GM18526 (cell line): ENCODE results near the gene GRIK2.

ENCODE experiments used
- POLR2A ChIP-seq: IDR thresholded peaks from 3 replicates; pipeline ENCODE4 v1.6.1; 2011; ENCODE audit not compliant: insufficient read length; ENCODE audit errors: extremely low read depth

The GRIK2 gene

GRCh38 chr6:101605426-101605825, 211.9 kb downstream of the GRIK2 start:
- TF ChIP-seq POLR2A = no peak

GRCh38 chr6:101605874-101606273, 212.4 kb downstream of the GRIK2 start:
- TF ChIP-seq POLR2A = no peak

- TF ChIP-seq POLR2A = no peak
Observed at GRCh38 chr6:101607111-101607690, 213.7 kb downstream of the GRIK2 start.

- TF ChIP-seq POLR2A = no peak
Observed at GRCh38 chr6:101608703-101609102, 215.2 kb downstream of the GRIK2 start.

GRCh38 chr6:101613556-101613955, 220.0 kb downstream of the GRIK2 start:
- no peak for TF ChIP-seq POLR2A

- TF ChIP-seq POLR2A = no peak
Observed at GRCh38 chr6:101614774-101615173, 221.3 kb downstream of the GRIK2 start.

GRCh38 chr6:101626269-101626668, 232.8 kb downstream of the GRIK2 start:
- TF ChIP-seq POLR2A = no peak

GRCh38 chr6:101630941-101631340, 237.4 kb downstream of the GRIK2 start:
- no peak for TF ChIP-seq POLR2A

- no peak for TF ChIP-seq POLR2A
Observed at GRCh38 chr6:101633081-101633480, 239.6 kb downstream of the GRIK2 start.

- no peak for TF ChIP-seq POLR2A
Observed at GRCh38 chr6:101640131-101640530, 246.6 kb downstream of the GRIK2 start.

- no peak for TF ChIP-seq POLR2A
Observed at GRCh38 chr6:101645770-101646169, 252.3 kb downstream of the GRIK2 start.

- TF ChIP-seq POLR2A = no peak
Observed at GRCh38 chr6:101650402-101651100, 257.0 kb downstream of the GRIK2 start.

- TF ChIP-seq POLR2A = no peak
Observed at GRCh38 chr6:101652079-101652478, 258.6 kb downstream of the GRIK2 start.

- TF ChIP-seq POLR2A = no peak
Observed at GRCh38 chr6:101655109-101655508, 261.6 kb downstream of the GRIK2 start.

- no peak for TF ChIP-seq POLR2A
Observed at GRCh38 chr6:101662111-101662897, 268.8 kb downstream of the GRIK2 start.

GRCh38 chr6:101663100-101663499, 269.6 kb downstream of the GRIK2 start:
- TF ChIP-seq POLR2A = no peak
